HAP-1 (cell line): ENCODE data around the gene CTDSP2.

Source experiments
- DNase-seq, 2 experiments: peaks; one replicate each; pipeline ENCODE4 v3.0.0-alpha.2; 2016 to 2020; ENCODE audit warnings: low spot score in 2 of 2
- H3K27me3 ChIP-seq: fragments of 250-450 bp; sonication (Bioruptor Pico); 2 replicates; pipeline ENCODE4 v1.5.1; 2020; ENCODE audit warnings: low read depth, mild to moderate bottlenecking, moderate library complexity
- H3K36me3 ChIP-seq: fragments of 250-450 bp; sonication (Bioruptor Pico); replicated peaks from 2 replicates; pipeline ENCODE4 v1.5.1; 2020; ENCODE audit warnings: mild to moderate bottlenecking
- H3K4me1 ChIP-seq: fragments of 250-450 bp; sonication (Bioruptor Pico); 2 replicates; pipeline ENCODE4 v1.5.1; 2020; ENCODE audit warnings: mild to moderate bottlenecking
- H3K4me3 ChIP-seq: fragments of 250-450 bp; sonication (Bioruptor Pico); 2 replicates; pipeline ENCODE4 v1.5.1; 2020; ENCODE audit warnings: mild to moderate bottlenecking, moderate library complexity
- H3K9me3 ChIP-seq: fragments of 250-450 bp; sonication (Bioruptor Pico); 2 replicates; pipeline ENCODE4 v1.5.1; 2020; ENCODE audit warnings: mild to moderate bottlenecking, moderate library complexity
- in situ Hi-C: fragments of 300-500 bp; cut with MboI; formaldehyde crosslinking; loops from 3 replicates; pipeline ENCODE4 v1.14.3; 2020; ENCODE audit warnings: low sequenced_read_pairs, inconsistent platforms, mixed read lengths

CTDSP2 gene

GRCh38 chr12:57796996-57797395 lies 49.5 kb downstream of the CTDSP2 start:
- Histone ChIP-seq H3K36me3 (peaks cover 44% of the 10 kb centered on the region), H3K4me3 (no peak overlapping the region), H3K27me3 (no peaks in the 10 kb centered on the region), H3K9me3 (no peaks in the 10 kb centered on the region), H3K4me1 (no peaks in the 10 kb centered on the region)
- in situ Hi-C loops = no loop called here
- no peak for DNase-seq

- in situ Hi-C loops = no loop called here
- DNase-seq = no peak
- Histone ChIP-seq H3K27me3 (no peaks in the 10 kb centered on the region), H3K4me1 (no peaks in the 10 kb centered on the region), H3K9me3 (no peaks in the 10 kb centered on the region), H3K4me3 (no peak overlapping the region), H3K36me3 (peaks cover 55% of the 10 kb centered on the region)
These were observed 51.2 kb downstream of the CTDSP2 start for GRCh38 chr12:57795354-57795753.

GRCh38 chr12:57793920-57794319 lies 52.6 kb downstream of the CTDSP2 start:
- in situ Hi-C loops = no loop called here
- H3K36me3 ChIP-seq = peaks cover 63% of the 10 kb centered on the region
- H3K4me3 ChIP-seq = no peak overlapping the region
- no peaks in the 10 kb centered on the region for H3K4me1 ChIP-seq
- no peak for DNase-seq
- no peaks in the 10 kb centered on the region for H3K27me3 ChIP-seq
- no peaks in the 10 kb centered on the region for H3K9me3 ChIP-seq

- in situ Hi-C loops = no loop called here
- Histone ChIP-seq H3K27me3 (no peaks in the 10 kb centered on the region), H3K36me3 (peaks cover 45% of the 10 kb centered on the region), H3K9me3 (no peaks in the 10 kb centered on the region), H3K4me1 (no peaks in the 10 kb centered on the region; the same call in 1 of the 2 replicates), H3K4me3 (peak overlapping the region; percentile 91)
- no peak for DNase-seq
These were observed 62.7 kb downstream of the CTDSP2 start for GRCh38 chr12:57783861-57784260.

GRCh38 chr12:57783466-57783801 lies 63.1 kb downstream of the CTDSP2 start:
- peak overlapping the region; percentile 91 for H3K4me3 ChIP-seq
- in situ Hi-C loops = no loop called here
- peaks cover 45% of the 10 kb centered on the region for H3K36me3 ChIP-seq
- H3K4me1 ChIP-seq = no peaks in the 10 kb centered on the region; the same call in 1 of the 2 replicates
- no peak for DNase-seq
- no peaks in the 10 kb centered on the region for H3K27me3 ChIP-seq
- H3K9me3 ChIP-seq = no peaks in the 10 kb centered on the region

GRCh38 chr12:57782608-57783465 lies 63.7 kb downstream of the CTDSP2 start, which contains the start of gene TSFM:
TSS of gene TSFM (plus strand) at chr12:57782787. CDS start at chr12:57782802, 15 bp downstream.
- H3K9me3 ChIP-seq = no peaks in the 10 kb centered on the region

GRCh38 chr12:57782243-57782607 lies 64.3 kb downstream of the CTDSP2 start:
- Histone ChIP-seq H3K4me1 (no peaks in the 10 kb centered on the region; the same call in 1 of the 2 replicates), H3K9me3 (no peaks in the 10 kb centered on the region), H3K36me3 (peaks cover 42% of the 10 kb centered on the region), H3K4me3 (peak overlapping the region; percentile 91), H3K27me3 (no peaks in the 10 kb centered on the region)
- no peak for DNase-seq
- in situ Hi-C loops = no loop called here

More at GRCh38 chr12:57782608-57783465, 63.7 kb downstream of the CTDSP2 start, which contains the start of gene TSFM:
- Histone ChIP-seq H3K36me3 (peaks cover 45% of the 10 kb centered on the region), H3K4me1 (no peaks in the 10 kb centered on the region; the same call in 1 of the 2 replicates), H3K27me3 (no peaks in the 10 kb centered on the region), H3K4me3 (peak within 1 kb of the TSS; percentile 91)
- in situ Hi-C loops = no loop called here
- peak; percentile 84 to 97 for DNase-seq

GRCh38 chr12:57781801-57782200 lies 64.7 kb downstream of the CTDSP2 start:
- DNase-seq = no peak
- H3K9me3 ChIP-seq = no peaks in the 10 kb centered on the region
- H3K36me3 ChIP-seq = peaks cover 37% of the 10 kb centered on the region
- in situ Hi-C loops = no loop called here
- H3K27me3 ChIP-seq = no peaks in the 10 kb centered on the region
- H3K4me3 ChIP-seq = no peak overlapping the region
- H3K4me1 ChIP-seq = no peaks in the 10 kb centered on the region; the same call in 1 of the 2 replicates

- Histone ChIP-seq H3K4me3 (no peak overlapping the region), H3K27me3 (no peaks in the 10 kb centered on the region), H3K9me3 (no peaks in the 10 kb centered on the region), H3K4me1 (no peaks in the 10 kb centered on the region; the same call in 1 of the 2 replicates), H3K36me3 (peaks cover 32% of the 10 kb centered on the region)
- DNase-seq = no peak
- in situ Hi-C loops = no loop called here
These were observed 65.3 kb downstream of the CTDSP2 start for GRCh38 chr12:57781244-57781643.

- Histone ChIP-seq H3K9me3 (no peaks in the 10 kb centered on the region), H3K36me3 (peaks cover 23% of the 10 kb centered on the region), H3K4me3 (no peak overlapping the region), H3K4me1 (no peaks in the 10 kb centered on the region; the same call in 1 of the 2 replicates), H3K27me3 (no peaks in the 10 kb centered on the region)
- in situ Hi-C loops = no loop called here
- no peak for DNase-seq
These were observed 66.1 kb downstream of the CTDSP2 start for GRCh38 chr12:57780284-57780897.

GRCh38 chr12:57779736-57780135 lies 66.8 kb downstream of the CTDSP2 start:
- in situ Hi-C loops = no loop called here
- H3K4me3 ChIP-seq = no peak overlapping the region
- H3K36me3 ChIP-seq = peaks cover 19% of the 10 kb centered on the region
- H3K9me3 ChIP-seq = no peaks in the 10 kb centered on the region
- no peaks in the 10 kb centered on the region for H3K27me3 ChIP-seq
- DNase-seq = no peak
- H3K4me1 ChIP-seq = no peaks in the 10 kb centered on the region; the same call in 1 of the 2 replicates

- peaks cover 9% of the 10 kb centered on the region; the same call in 1 of the 2 replicates for H3K36me3 ChIP-seq
- in situ Hi-C loops = no loop called here
- no peaks in the 10 kb centered on the region for H3K9me3 ChIP-seq
- no peak overlapping the region for H3K4me3 ChIP-seq
- H3K4me1 ChIP-seq = no peaks in the 10 kb centered on the region; the same call in 1 of the 2 replicates
- H3K27me3 ChIP-seq = no peaks in the 10 kb centered on the region
- no peak for DNase-seq
These were observed 68.6 kb downstream of the CTDSP2 start for GRCh38 chr12:57777911-57778310.

GRCh38 chr12:57777367-57777766 lies 69.2 kb downstream of the CTDSP2 start:
- no peaks in the 10 kb centered on the region; the same call in 1 of the 2 replicates for H3K4me1 ChIP-seq
- H3K36me3 ChIP-seq = peaks cover 6% of the 10 kb centered on the region; the same call in 1 of the 2 replicates
- no peak overlapping the region for H3K4me3 ChIP-seq
- H3K9me3 ChIP-seq = no peaks in the 10 kb centered on the region
- DNase-seq = no peak
- no peaks in the 10 kb centered on the region for H3K27me3 ChIP-seq
- in situ Hi-C loops = no loop called here

- DNase-seq = no peak
- in situ Hi-C loops = no loop called here
- no peaks in the 10 kb centered on the region for H3K27me3 ChIP-seq
- H3K36me3 ChIP-seq = peaks cover 6% of the 10 kb centered on the region; the same call in 1 of the 2 replicates
- 0 out of 2 replicates have a peak, but pooled peaks cover under 1% of the 10 kb centered on the region for H3K4me1 ChIP-seq
- H3K9me3 ChIP-seq = no peaks in the 10 kb centered on the region
- H3K4me3 ChIP-seq = no peak overlapping the region
These were observed 70.3 kb downstream of the CTDSP2 start for GRCh38 chr12:57776247-57776587.
